Kidney epithelial cell (primary cell): Measurements from ENCODE around the gene CHST11. TPM values are rescaled to one million over a fixed set of nuclear protein-coding genes. Genes with fewer than 3 reads are reported as not detected.

Experiments
- DNase-seq: peaks from one replicate; pipeline ENCODE4 v3.0.0-alpha.2; 2010; ENCODE audit warnings: low read depth
- H3K27me3 ChIP-seq: 2 replicates; pipeline ENCODE4 v1.6.0; 2011; ENCODE audit warnings: low read length; ENCODE audit not compliant: control insufficient read depth, insufficient read depth
- H3K36me3 ChIP-seq: 2 replicates; pipeline ENCODE4 v1.5.1; 2011; ENCODE audit warnings: low read length; ENCODE audit not compliant: control insufficient read depth, insufficient read depth
- H3K4me3 ChIP-seq: 2 replicates; pipeline ENCODE4 v1.5.1; 2011; ENCODE audit warnings: low read depth, mild to moderate bottlenecking, control low read depth, low read length
- total RNA-seq: library from RNA; depleted of rRNA; stranded (reverse); fragments of >200 nt; gene quantifications from 2 replicates; pipeline ENCODE4 v1.2.3, GENCODE V29; 2015
- TF ChIP-seq, protein P1 (sequence below): IDR thresholded peaks from 2 replicates; pipeline ENCODE4 v1.5.1; 2011; ENCODE audit warnings: mild to moderate bottlenecking, moderate library complexity, low read length, control low read depth, inconsistent platforms; ENCODE audit not compliant: insufficient read depth, poor library complexity, severe bottlenecking

The CHST11 gene
- total RNA-seq, 1 donor from 2014 or later, result 32.6 TPM

DNA sequence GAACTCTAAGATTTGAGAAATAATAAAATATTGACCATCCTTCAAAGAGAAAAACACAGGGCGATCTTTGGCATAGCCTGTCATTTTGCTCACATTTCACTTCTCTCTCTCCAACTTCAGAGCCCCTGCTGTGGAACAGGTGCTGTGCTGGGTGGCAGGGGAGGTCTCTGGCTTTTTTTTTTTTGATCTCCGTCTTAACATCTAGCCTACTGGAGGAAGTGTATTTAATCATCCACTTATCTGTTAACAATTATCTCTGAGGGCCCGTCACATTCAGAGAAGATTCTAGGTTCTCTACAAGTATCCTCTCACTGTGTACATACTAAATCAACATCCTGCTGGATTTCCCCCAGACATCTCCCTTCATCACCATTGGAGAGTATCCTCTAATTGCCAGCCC, 34.1 kb downstream of the CHST11 start:
- DNase-seq, result no peak

DNA sequence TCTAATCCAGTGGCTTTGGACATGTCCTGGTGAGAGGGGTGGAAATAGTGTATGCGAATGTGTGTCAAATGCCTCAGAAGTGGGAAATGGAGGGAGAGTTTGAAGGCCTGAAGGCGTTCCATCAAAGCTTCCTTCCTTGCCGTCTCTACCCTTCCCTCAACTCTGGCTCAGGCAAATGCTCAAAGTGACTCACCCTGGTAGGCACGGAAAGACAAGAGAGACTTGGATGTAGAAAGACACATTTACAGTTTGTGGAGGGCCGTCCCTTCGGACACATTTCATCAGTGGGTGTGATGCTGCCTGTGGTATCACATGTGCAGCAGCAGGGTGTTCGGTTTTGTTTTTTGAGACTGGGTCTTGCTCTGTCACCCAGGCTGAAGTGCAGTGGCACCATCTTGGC, 36.7 kb downstream of the CHST11 start:
- no peaks in the 10 kb centered on the region for H3K27me3 ChIP-seq
- no peak for DNase-seq
- TF ChIP-seq, protein P1, sequence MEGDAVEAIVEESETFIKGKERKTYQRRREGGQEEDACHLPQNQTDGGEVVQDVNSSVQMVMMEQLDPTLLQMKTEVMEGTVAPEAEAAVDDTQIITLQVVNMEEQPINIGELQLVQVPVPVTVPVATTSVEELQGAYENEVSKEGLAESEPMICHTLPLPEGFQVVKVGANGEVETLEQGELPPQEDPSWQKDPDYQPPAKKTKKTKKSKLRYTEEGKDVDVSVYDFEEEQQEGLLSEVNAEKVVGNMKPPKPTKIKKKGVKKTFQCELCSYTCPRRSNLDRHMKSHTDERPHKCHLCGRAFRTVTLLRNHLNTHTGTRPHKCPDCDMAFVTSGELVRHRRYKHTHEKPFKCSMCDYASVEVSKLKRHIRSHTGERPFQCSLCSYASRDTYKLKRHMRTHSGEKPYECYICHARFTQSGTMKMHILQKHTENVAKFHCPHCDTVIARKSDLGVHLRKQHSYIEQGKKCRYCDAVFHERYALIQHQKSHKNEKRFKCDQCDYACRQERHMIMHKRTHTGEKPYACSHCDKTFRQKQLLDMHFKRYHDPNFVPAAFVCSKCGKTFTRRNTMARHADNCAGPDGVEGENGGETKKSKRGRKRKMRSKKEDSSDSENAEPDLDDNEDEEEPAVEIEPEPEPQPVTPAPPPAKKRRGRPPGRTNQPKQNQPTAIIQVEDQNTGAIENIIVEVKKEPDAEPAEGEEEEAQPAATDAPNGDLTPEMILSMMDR, result no peak
- no peaks in the 10 kb centered on the region for H3K36me3 ChIP-seq
- no peak overlapping the region for H3K4me3 ChIP-seq

More for the DNA sequence above, 34.1 kb downstream of the CHST11 start:
- no peaks in the 10 kb centered on the region for H3K36me3 ChIP-seq
- TF ChIP-seq, protein P1, result no peak
- H3K4me3 ChIP-seq, result no peak overlapping the region
- H3K27me3 ChIP-seq, result no peaks in the 10 kb centered on the region

DNA sequence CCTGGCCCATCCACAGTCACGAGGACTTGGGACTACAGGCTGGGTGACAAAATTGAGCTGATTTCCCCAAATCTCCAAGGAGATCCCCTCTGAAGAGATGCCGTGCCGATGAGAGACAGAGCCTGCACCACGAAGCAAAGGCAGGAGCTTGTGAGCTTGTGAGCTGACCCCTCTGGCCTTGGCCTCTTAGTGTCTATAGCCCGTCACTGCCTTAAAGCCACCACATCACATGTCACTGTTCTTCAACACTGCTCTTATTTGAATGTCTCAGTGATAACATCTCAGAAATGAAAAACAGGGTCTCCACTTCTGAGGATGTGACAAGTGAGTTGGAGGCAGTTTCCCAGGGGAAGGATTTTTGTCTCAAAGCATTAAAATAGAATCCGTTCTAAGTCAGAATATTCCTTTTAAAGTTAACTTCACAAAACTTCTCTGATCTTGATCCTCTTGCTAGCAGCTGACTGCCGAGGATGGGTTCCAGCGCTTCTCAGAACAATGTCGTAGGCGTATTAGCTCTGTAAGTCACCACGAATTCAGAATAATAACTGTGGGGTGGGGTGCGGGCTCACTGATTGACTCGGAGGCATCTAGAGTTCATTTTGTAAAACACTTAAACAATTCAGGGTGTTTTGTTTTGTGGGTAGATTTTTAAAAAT, 37.5 kb downstream of the CHST11 start:
- Histone ChIP-seq H3K36me3 (no peaks in the 10 kb centered on the region), H3K27me3 (no peaks in the 10 kb centered on the region), H3K4me3 (no peak overlapping the region)
- DNase-seq, result no peak
- TF ChIP-seq, protein P1, result no peak

DNA sequence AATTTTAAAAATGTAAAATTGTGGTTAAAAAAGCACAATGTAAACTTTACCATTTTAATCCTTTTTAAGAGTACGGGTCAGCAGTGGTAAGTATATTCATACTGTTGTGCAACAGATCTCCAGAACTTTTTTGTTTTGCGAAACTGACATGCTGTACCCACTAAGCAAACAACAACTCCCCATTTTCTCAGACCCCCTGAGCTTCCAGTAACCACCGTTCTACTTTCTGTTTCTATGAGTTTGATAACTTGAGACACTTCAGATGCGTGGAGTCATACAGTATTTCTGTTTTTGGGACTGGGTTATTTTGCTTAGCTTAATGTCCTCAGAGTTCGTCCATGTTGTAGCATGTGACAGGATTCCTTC, 38.0 kb downstream of the CHST11 start:
- Histone ChIP-seq H3K36me3 (no peaks in the 10 kb centered on the region), H3K4me3 (no peak overlapping the region), H3K27me3 (no peaks in the 10 kb centered on the region)
- TF ChIP-seq, protein P1, result no peak
- no peak for DNase-seq

DNA sequence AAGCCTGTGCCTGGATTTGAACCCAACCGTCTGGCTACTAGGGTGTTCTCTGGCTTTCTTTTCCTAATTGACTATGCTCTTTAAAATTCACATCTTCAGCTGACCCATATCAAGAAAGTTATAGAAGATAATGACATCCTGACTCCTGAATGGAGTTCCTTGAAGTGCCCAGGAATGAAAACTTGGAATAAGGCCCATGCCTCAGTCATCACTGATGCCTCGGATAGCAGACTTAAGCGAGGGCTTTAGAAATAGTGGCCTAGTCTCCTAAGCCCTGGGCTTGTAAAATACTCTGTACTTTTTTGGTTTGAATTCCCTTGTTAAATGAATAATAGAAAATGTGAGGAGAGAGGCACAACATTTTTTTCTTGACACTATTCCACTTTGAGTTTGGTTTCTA, 39.0 kb downstream of the CHST11 start:
- no peaks in the 10 kb centered on the region for H3K27me3 ChIP-seq
- H3K4me3 ChIP-seq, result no peak overlapping the region
- H3K36me3 ChIP-seq, result no peaks in the 10 kb centered on the region
- TF ChIP-seq, protein P1, result no peak
- no peak for DNase-seq

DNA sequence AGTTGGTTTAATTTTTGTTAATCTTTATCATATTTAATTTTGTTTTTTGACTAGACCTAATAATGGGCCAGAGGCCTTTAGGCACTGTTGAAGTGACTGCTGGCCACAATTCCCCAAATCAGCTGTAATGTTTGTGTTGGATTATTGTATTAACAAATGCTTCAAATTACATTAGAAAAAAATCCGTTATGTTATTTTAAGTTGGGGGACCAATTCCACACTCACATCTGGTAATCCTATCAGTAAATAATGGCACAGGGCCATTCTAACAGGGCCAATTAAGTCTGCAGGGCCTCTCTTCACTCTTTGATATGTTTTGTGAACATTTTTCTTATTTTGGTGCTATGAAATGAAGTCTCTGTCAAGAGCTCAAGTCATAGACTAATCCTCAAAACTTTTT, 39.6 kb downstream of the CHST11 start:
- no peak for DNase-seq
- no peaks in the 10 kb centered on the region for H3K27me3 ChIP-seq
- TF ChIP-seq, protein P1, result no peak
- H3K36me3 ChIP-seq, result no peaks in the 10 kb centered on the region
- no peak overlapping the region for H3K4me3 ChIP-seq
